Stimulated activated CD4-positive, alpha-beta T cell treated with anti-CD3 and anti-CD28 coated beads, Interleukin-12 subunit alpha, Interleukin-12 subunit beta, amount 100 ng/mL, for 48 hours (primary cell): Measurements from ENCODE around the gene LARP1.
A peak's percentile ranks its signal among the peaks of the same experiment; 100 is the strongest.

ENCODE experiments used
- DNase-seq, 3 donors: peaks; one replicate each; pipeline ENCODE4 v3.0.0-alpha.2; 2020; ENCODE audit warnings: low read depth in 2 of 3, low spot score in 1 of 3

Gene LARP1

GRCh38 chr5:154788212-154788611 lies 33.0 kb downstream of the LARP1 start:
- no peak for DNase-seq

- DNase-seq = no peak
These were observed 36.4 kb downstream of the LARP1 start for GRCh38 chr5:154791535-154791934.

GRCh38 chr5:154793599-154794524 lies 38.7 kb downstream of the LARP1 start:
- DNase-seq = no peak

GRCh38 chr5:154794525-154795234 lies 39.5 kb downstream of the LARP1 start:
- no peak for DNase-seq

- DNase-seq = no peak
These were observed 40.0 kb downstream of the LARP1 start for GRCh38 chr5:154795235-154795596.

GRCh38 chr5:154797762-154798161 lies 42.6 kb downstream of the LARP1 start:
- DNase-seq = no peak

- no peak for DNase-seq
These were observed 45.4 kb downstream of the LARP1 start for GRCh38 chr5:154800582-154800981.

- DNase-seq = no peak
These were observed 45.9 kb downstream of the LARP1 start for GRCh38 chr5:154801083-154801482.

- DNase-seq = no peak
These were observed 46.9 kb downstream of the LARP1 start for GRCh38 chr5:154802050-154802449.

GRCh38 chr5:154806176-154806575 lies 51.0 kb downstream of the LARP1 start:
- DNase-seq = no peak

GRCh38 chr5:154811239-154811638 lies 56.1 kb downstream of the LARP1 start:
- no peak for DNase-seq

GRCh38 chr5:154811653-154812465 lies 56.7 kb downstream of the LARP1 start:
- DNase-seq = peak; percentile 39 to 60 (median 40)

- DNase-seq = no peak
These were observed 58.0 kb downstream of the LARP1 start for GRCh38 chr5:154813158-154813557.

- no peak for DNase-seq
These were observed 58.6 kb downstream of the LARP1 start for GRCh38 chr5:154813736-154814135.

- DNase-seq = no peak
These were observed 59.8 kb downstream of the LARP1 start for GRCh38 chr5:154815025-154815424.

GRCh38 chr5:154815684-154816247 lies 60.6 kb downstream of the LARP1 start:
- DNase-seq = no peak

GRCh38 chr5:154816891-154817492 lies 61.8 kb downstream of the LARP1 start:
- DNase-seq = no peak

GRCh38 chr5:154817815-154818214 lies 62.6 kb downstream of the LARP1 start:
- DNase-seq = no peak

GRCh38 chr5:154818471-154819116 lies 63.4 kb downstream of the LARP1 start:
- no peak for DNase-seq

- DNase-seq = no peak
These were observed 64.4 kb downstream of the LARP1 start for GRCh38 chr5:154819546-154819945.
